ENCODE data around the gene NPIPA5.

DNA sequence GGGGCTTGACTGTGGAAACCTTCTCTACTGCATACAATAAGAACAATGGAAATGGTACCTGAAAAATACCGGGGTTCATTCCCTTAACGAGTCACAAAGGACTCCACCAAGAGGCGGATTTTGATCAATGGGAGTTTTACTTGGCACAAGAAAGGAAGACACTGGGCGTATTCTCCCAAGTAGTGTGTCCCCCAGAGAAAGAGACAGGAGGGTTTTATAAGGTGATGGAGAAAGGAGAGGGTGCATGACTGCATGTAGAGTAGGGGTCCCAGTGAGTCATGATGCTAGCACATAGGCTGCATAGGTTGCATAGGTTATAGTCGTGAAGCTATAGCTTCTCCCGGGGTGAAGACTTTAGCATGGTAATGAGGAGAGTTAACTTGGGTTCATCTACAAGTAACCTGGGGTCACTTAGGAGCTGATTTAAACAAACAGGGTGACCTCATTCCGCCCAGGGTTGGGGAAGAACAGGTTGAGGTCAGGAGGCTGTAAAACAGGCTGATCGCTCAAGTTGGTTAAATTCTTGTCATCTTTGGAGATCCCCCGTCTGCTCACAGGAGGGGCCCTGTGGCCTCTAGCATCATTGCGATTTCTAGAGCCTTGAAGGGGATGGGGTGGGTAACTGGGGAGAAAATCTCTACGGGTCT lies 19.0 kb upstream of the NPIPA5 start:
- TF ChIP-seq, protein P1, sequence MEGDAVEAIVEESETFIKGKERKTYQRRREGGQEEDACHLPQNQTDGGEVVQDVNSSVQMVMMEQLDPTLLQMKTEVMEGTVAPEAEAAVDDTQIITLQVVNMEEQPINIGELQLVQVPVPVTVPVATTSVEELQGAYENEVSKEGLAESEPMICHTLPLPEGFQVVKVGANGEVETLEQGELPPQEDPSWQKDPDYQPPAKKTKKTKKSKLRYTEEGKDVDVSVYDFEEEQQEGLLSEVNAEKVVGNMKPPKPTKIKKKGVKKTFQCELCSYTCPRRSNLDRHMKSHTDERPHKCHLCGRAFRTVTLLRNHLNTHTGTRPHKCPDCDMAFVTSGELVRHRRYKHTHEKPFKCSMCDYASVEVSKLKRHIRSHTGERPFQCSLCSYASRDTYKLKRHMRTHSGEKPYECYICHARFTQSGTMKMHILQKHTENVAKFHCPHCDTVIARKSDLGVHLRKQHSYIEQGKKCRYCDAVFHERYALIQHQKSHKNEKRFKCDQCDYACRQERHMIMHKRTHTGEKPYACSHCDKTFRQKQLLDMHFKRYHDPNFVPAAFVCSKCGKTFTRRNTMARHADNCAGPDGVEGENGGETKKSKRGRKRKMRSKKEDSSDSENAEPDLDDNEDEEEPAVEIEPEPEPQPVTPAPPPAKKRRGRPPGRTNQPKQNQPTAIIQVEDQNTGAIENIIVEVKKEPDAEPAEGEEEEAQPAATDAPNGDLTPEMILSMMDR (IDR thresholded peaks at IDR 0.05), result no peak
- no peak for TF ChIP-seq EP300 (IDR thresholded peaks at IDR 0.05)
